ENCODE data around the gene ZG16.
A peak's percentile ranks its signal among the peaks of the same experiment; 100 is the strongest.
"Not testable (repeated sequence)": the region's sequence is repeated elsewhere in the genome, so short reads cannot be mapped to it uniquely, and the experiment has no call there.

ZG16 gene

GRCh38 chr16:29777576-29778350, at the start of gene ZG16:
ZG16 (plus strand) TSS chr16:29778256; CDS start chr16:29779267, 1,011 bp downstream.
- DNase-seq, result no peak

GRCh38 chr16:29729116-29729521, 48.9 kb upstream of the ZG16 start:
- peak in 11 of 58 donors; percentile 1 to 37 (median 5) for DNase-seq

- DNase-seq, result no peak
Measured at GRCh38 chr16:29730649-29731048, 47.4 kb upstream of the ZG16 start.

GRCh38 chr16:29731768-29732601, 46.1 kb upstream of the ZG16 start:
- DNase-seq, result not testable (repeated sequence)

- no peak for DNase-seq
Measured at GRCh38 chr16:29734786-29735185, 43.3 kb upstream of the ZG16 start.

- DNase-seq, result no peak
Measured at GRCh38 chr16:29736112-29736511, 41.9 kb upstream of the ZG16 start.

GRCh38 chr16:29736764-29737163, 41.3 kb upstream of the ZG16 start:
- no peak for DNase-seq

GRCh38 chr16:29737713-29738112, 40.3 kb upstream of the ZG16 start:
- DNase-seq, result no peak

GRCh38 chr16:29738514-29738913, 39.5 kb upstream of the ZG16 start:
- DNase-seq, result no peak

GRCh38 chr16:29739927-29740629, 38.0 kb upstream of the ZG16 start:
- DNase-seq, result not testable (repeated sequence)

GRCh38 chr16:29740630-29741015, 37.4 kb upstream of the ZG16 start:
- DNase-seq, result not testable (repeated sequence)

- no peak for DNase-seq
Measured at GRCh38 chr16:29742683-29743275, 35.3 kb upstream of the ZG16 start.

GRCh38 chr16:29743475-29743826, 34.6 kb upstream of the ZG16 start:
- DNase-seq, result no peak

GRCh38 chr16:29743827-29744531, 34.1 kb upstream of the ZG16 start:
- DNase-seq, result no peak

GRCh38 chr16:29744541-29745101, 33.4 kb upstream of the ZG16 start:
- no peak for DNase-seq

GRCh38 chr16:29745121-29745852, 32.8 kb upstream of the ZG16 start:
- DNase-seq, result no peak

- DNase-seq, result peak in 27 of 58 donors; percentile 0 to 55 (median 10)
Measured at GRCh38 chr16:29745853-29746345, 32.2 kb upstream of the ZG16 start, which contains the start of gene C16orf54. C16orf54 (minus strand) TSS chr16:29745990; CDS start chr16:29744951, 1,039 bp downstream.

- DNase-seq, result not testable (repeated sequence)
Measured at GRCh38 chr16:29746518-29746917, 31.5 kb upstream of the ZG16 start.

All from anterior cingulate cortex (tissue), 58 donors.